Fibroblast of villous mesenchyme (primary cell): ENCODE results near the gene ZNF766. TPM values are rescaled to one million over a fixed set of nuclear protein-coding genes. Genes with fewer than 3 reads are reported as not detected.
"Not testable (repeated sequence)": the region's sequence is repeated elsewhere in the genome, so short reads cannot be mapped to it uniquely, and the experiment has no call there.

ENCODE experiments used
- DNase-seq: peaks from one replicate; pipeline ENCODE4 v3.0.0-alpha.2; 2010; ENCODE audit warnings: low read depth
- H3K4me3 ChIP-seq: 2 replicates; pipeline ENCODE4 v1.5.1; 2011; ENCODE audit warnings: low read depth, mild to moderate bottlenecking, low read length
- small RNA-seq: library from RNA; depleted of rRNA; stranded (forward); fragments of <200 nt; gene quantifications from one replicate; pipeline ENCODE3, GENCODE V24; 2012
- total RNA-seq: library from RNA; depleted of rRNA; stranded (reverse); fragments of >200 nt; gene quantifications from 2 replicates; pipeline ENCODE4 v1.2.3, GENCODE V29; 2012
- TF ChIP-seq, protein P1 (sequence below): IDR thresholded peaks from 2 replicates; pipeline ENCODE4 v1.5.1; 2012; ENCODE audit warnings: low read depth, mild to moderate bottlenecking, low read length; ENCODE audit not compliant: insufficient read depth

The ZNF766 gene
- total RNA-seq, 1 donor, result 12.1 TPM

DNA sequence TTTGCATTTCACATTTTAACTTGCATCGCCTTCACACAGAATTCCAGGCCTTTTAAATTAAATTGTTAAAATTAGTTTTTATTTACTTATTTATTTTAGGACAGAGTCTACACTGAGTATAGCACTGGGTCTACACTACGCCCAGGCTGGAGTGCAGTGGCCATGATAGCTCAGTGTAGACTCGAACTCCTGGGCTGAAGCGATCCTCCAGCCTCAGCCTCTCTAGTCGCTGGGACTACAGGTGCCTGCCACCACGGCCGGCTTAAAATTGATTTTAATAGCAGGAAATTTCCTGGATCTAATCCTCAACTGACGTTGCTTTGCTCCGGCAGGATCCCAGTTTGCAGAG lies 66.4 kb downstream of the ZNF766 start:
- TF ChIP-seq, protein P1, sequence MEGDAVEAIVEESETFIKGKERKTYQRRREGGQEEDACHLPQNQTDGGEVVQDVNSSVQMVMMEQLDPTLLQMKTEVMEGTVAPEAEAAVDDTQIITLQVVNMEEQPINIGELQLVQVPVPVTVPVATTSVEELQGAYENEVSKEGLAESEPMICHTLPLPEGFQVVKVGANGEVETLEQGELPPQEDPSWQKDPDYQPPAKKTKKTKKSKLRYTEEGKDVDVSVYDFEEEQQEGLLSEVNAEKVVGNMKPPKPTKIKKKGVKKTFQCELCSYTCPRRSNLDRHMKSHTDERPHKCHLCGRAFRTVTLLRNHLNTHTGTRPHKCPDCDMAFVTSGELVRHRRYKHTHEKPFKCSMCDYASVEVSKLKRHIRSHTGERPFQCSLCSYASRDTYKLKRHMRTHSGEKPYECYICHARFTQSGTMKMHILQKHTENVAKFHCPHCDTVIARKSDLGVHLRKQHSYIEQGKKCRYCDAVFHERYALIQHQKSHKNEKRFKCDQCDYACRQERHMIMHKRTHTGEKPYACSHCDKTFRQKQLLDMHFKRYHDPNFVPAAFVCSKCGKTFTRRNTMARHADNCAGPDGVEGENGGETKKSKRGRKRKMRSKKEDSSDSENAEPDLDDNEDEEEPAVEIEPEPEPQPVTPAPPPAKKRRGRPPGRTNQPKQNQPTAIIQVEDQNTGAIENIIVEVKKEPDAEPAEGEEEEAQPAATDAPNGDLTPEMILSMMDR, result no peak
- H3K4me3 ChIP-seq, result peak overlapping the region; percentile 64
- no peak for DNase-seq

DNA sequence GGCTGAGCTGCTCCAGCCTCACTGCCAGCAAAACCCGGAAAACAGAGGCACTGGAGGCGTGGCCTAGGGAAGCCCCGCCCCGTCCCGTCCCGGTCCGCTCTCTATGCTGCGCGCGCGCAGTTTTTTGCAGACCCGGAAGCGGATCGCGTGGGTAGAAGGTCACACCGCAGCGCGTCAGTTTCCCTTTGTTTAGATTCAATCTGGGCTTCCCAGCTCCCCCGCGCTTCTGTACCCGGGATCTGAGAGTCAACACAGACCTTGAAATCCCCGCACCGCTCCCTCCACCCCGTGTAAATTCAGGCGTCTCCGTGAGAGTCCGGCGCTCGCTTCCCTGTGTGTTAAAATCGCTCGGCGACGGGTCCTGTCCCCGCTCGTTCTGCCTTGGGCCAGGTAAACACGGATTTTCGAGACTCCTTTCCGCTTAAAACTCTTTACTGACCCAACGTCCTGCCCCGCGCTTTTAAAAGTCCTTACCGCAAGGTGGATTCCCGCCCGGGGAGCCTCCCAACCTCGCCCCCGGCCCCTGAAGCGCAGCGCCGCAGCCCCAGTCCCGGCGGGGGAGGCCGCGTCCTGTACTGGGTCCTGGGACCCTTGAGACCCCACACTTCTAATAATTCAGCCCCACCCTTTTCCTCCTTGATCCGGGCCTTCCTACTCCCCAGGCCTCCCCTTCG lies 66.9 kb downstream of the ZNF766 start, which contains the start of gene ZNF610:
TSS of gene ZNF610 (plus strand) at position 127 of the 674 bp plus-strand sequence. CDS start 12,930 bp downstream, outside the sequence.
- DNase-seq, result peak; percentile 81
- peak within 1 kb of the TSS; percentile 64 for H3K4me3 ChIP-seq
- TF ChIP-seq, protein P1, result no peak

DNA sequence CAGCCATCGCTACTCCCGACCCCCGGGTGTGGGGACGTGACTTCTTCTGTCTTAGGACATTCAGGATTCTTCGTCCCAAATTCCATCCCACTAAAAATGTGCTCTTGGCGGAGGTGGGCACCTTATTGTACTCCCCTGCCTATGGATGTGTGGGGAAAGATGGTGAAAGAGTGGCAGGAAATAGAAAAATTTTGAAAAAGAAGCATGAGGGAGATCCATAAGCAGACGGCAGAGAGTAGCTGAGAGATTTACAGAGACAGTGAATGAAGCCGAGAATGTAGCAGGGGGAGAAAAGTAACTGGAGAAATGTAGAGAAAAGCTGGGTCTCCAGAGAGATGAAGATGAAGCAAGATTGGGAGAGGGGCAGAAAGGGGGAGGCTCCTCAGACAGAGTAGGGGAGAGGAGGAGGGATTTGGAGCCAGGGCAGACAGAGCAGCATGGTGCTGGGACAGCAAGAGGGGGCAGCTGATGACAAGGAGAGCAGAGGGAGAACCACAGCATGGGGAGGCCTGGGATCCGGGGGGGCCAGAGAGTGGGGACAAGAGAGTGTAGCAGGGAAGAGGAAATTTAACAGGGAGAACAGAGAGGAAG lies 67.5 kb downstream of the ZNF766 start:
- TF ChIP-seq, protein P1, result no peak
- peak overlapping the region; percentile 64 for H3K4me3 ChIP-seq
- DNase-seq, result peak; percentile 1

DNA sequence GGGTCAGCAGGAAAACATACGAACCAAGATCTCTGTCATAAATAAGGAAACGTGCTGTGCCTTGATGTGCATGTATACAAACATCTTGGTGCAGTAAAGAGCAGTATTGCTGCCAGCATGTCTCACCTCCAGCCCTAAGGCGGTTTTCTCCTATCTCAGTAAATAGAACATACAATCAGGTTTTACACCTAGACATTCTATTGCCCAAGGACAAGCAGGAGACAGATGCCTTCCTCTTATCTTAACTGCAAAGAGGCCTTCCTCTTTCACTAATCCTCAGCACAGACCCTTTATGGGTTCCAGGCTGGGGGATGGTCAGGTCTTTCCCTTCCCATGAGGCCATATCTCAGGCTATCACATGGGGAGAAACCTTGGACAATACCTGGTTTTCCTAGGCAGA lies 69.6 kb downstream of the ZNF766 start:
- not testable (repeated sequence) for DNase-seq, H3K4me3 ChIP-seq

DNA sequence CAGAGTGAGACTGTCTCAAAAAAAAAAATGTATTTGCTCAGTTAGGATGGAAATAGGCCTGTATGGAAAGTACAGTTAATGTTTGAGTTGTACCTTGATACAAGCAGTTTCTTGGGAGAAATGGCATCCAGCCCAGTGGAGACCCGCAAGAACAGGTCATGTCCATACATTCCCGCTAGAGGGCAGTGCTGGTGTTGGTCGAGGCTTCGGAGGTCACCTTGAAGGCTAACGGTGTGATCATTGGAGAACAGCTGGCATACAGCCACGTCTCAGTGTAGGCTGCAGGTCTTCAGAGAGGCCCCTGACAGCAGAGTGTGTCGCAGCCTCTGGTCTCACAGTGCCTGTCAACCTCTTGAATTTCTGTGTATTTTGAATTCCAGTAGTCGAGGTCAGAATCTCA lies 74.2 kb downstream of the ZNF766 start:
- TF ChIP-seq, protein P1, result peak; percentile 35
- DNase-seq, result peak; percentile 15
- no peak overlapping the region for H3K4me3 ChIP-seq

DNA sequence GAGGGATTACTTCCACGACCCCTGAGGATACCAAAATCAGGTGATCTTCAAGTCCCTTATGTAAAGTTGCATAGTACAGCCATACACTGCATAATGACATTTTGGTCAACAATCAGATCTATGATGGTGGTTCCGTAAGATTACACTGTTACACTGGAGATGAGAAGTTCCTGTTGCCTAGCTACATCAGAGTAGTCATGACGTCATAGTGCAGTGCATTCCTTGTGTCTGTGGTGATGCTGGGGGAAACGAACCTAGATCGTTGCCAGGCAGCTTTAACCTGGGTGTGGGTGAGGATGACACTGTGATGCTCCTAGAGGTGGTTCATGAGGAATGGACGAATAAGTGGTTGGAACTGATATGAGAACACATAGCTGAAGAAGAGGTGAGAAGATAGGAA lies 75.8 kb downstream of the ZNF766 start:
- H3K4me3 ChIP-seq, result no peak overlapping the region
- no peak for DNase-seq
- TF ChIP-seq, protein P1, result no peak

Small RNA genes lying within 50 kb of the gene (small RNA-seq; reads per million reads assigned to genes)
- gene MIR643 (5.4 reads per million, percentile 83 among the genes with 10 or more reads in this experiment), gene MIR6801 (0.47 reads per million), gene RF00019 (not detected)

Other genes with a start within 250 kb of the ZNF766 start
- 7.7 and 12.1 TPM in 2 replicates for gene ZNF614, start 241.2 kb upstream of the ZNF766 start, total RNA-seq
- 7.4 and 10.8 TPM in 2 replicates for gene ZNF432, start 220.7 kb upstream of the ZNF766 start, total RNA-seq
- 22.9 and 41.9 TPM in 2 replicates for gene ZNF841, start 173.8 kb upstream of the ZNF766 start, total RNA-seq
- gene ZNF616, start 129.6 kb upstream of the ZNF766 start, total RNA-seq, result 7.4 and 12.5 TPM in 2 replicates
- gene ZNF836, start 98.0 kb upstream of the ZNF766 start, total RNA-seq, result 7.1 and 11.7 TPM in 2 replicates
- 122 and 166 TPM in 2 replicates for gene PPP2R1A, start 79.5 kb upstream of the ZNF766 start, total RNA-seq
- gene ZNF480, start 27.6 kb downstream of the ZNF766 start, total RNA-seq, result 6.4 and 8.2 TPM in 2 replicates
- gene ZNF610, start 66.7 kb downstream of the ZNF766 start, total RNA-seq, result 0.97 and 2.2 TPM in 2 replicates
- gene ZNF880, start 100.3 kb downstream of the ZNF766 start, total RNA-seq, result 21.6 and 30.0 TPM in 2 replicates
- gene ZNF528, start 128.3 kb downstream of the ZNF766 start, total RNA-seq, result 21.3 and 22.0 TPM in 2 replicates
- under 0.01 TPM in 1 of 2 replicates, not detected in the other for gene ZNF534, start 159.6 kb downstream of the ZNF766 start, total RNA-seq
- gene ZNF578, start 184.0 kb downstream of the ZNF766 start, total RNA-seq, result 1.6 and 3.9 TPM in 2 replicates